GM12872 (cell line): ENCODE data around the gene SLC39A11.

Experiments used
- CTCF ChIP-seq: IDR thresholded peaks from 3 replicates; pipeline ENCODE4 v1.5.1; 2011; ENCODE audit warnings: low read depth, mild to moderate bottlenecking, low read length, moderate library complexity; ENCODE audit not compliant: insufficient read depth

SLC39A11 gene

DNA sequence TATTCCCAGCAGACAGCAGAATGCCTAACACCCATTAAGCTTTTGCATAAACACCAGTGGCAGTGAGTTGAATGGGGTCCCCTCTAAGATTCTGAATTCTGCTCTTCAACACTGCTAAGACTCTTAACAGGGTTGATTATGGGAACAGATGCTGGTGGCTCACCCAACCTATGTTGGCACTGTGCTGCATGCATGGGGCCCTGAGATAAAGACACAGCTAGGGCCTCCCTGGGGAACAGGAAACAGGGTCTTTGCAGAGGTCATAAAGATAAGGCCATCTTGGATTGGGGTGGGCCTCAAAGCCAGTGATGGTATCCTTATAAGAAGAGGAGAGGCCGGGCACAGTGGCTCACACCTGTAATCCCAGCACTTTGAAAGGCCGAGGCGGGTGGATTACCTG is 190.8 kb downstream of the SLC39A11 start:
- no peak for TF ChIP-seq CTCF

DNA sequence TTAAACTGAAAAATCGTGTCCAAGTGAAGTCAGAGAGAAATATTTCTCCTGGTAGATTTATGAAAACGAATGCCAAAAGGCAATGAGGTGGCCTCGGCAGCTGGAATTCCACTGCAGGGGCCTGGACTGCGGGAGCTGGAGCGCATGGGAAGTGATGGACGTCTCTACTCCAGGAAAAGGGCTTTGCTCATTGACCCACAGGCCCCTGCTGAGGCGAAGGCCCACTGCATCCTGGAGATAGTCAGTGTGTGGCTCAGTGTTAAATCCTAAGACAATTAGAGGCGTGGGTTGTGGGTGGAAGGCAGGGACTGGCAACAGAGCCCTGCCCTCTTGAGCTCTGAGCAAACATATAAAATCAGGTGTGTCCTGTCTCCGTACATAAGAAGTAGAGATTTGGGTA is 191.4 kb downstream of the SLC39A11 start:
- no peak for TF ChIP-seq CTCF

GRCh38 chr17:72900654-72900971 is 191.9 kb downstream of the SLC39A11 start:
- TF ChIP-seq CTCF: no peak

- no peak for TF ChIP-seq CTCF
Observed at GRCh38 chr17:72898725-72899124, 193.8 kb downstream of the SLC39A11 start.

- TF ChIP-seq CTCF: no peak
Observed at GRCh38 chr17:72891627-72892026, 200.9 kb downstream of the SLC39A11 start.

GRCh38 chr17:72890711-72891110 is 201.8 kb downstream of the SLC39A11 start:
- TF ChIP-seq CTCF: no peak

DNA sequence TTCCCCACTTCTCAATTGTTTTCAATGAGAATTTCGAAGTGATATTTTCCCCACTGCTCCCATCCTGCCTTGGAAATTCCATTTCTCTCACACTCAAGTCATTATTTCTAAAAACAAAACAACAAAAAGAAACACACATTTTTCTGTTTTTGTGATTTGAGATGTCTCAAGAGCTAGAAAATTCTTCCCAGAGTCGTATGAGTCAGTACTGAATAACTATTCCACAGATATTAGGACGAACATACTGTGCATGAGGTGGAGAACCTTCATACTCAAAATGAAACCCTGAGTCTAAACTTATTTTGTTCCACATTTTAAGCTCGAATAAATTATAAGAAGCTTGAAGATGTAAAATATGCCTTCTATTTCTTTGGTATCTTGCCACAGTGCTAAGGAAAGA is 204.6 kb downstream of the SLC39A11 start:
- no peak for TF ChIP-seq CTCF

- TF ChIP-seq CTCF: no peak
Observed at GRCh38 chr17:72887322-72887721, 205.2 kb downstream of the SLC39A11 start.
